Mesenteric fat pad (tissue), 1 donor: ENCODE data around the gene PTPRC. TPM values are rescaled to one million over a fixed set of nuclear protein-coding genes. Genes with fewer than 3 reads are reported as not detected.

ENCODE experiments used
- DNase-seq: peaks from one replicate; pipeline ENCODE4 v3.0.0-alpha.2; 2020; ENCODE audit warnings: low spot score
- total RNA-seq: library from RNA; stranded (reverse); fragmentation: NEBNext Ultra II Directional; extraction: Animal tissue kit (Norgen Biotek cat#: 25700); gene quantifications from one replicate; pipeline ENCODE4 v1.2.1, GENCODE V29; 2021
- donor health status: DM: yes; HTN: yes; CAD: no.

Gene PTPRC
- total RNA-seq, 1 donor from 2014 or later: 65.8 TPM

DNA sequence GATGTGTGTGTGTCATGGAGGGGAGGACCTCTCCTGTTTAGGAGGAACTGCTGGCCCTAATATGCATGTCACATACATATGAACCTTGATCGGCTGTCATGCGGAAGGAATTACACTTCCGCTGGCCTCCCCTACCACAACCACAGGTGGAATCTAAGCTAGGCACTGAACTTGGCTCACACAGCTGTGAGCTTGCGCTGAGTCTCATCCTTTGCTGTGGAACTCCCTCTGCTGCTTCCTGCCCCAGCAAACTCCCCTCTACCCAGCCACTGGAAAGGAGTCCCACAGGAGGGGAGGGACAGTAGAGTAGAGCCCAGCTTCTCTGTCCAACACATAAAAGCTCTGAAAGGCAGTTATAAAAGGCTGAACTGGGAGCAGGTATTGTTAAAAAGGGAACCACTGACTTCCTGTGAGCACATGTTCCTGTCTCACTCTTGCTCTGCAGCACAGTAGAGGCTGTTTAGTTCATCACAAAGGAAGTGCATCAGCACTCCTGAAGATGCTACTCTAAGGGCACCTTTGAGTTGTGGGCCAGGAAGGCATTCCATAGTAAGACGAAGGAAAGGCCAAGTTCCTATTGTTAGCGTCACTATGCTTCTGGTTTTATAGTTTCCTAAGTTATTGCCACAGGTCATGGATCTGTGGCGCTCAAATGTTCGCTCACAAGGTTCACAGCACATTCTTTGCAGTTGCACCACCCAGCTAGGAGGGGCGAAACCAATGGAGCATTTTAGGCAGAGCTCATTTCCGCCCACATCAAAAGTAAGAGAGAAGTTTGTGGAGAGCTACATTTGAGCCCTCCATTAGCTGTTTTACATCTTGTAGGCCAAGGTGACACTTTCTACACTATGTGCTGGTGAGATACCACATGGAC lies 17.7 kb upstream of the PTPRC start:
- no peak for DNase-seq

DNA sequence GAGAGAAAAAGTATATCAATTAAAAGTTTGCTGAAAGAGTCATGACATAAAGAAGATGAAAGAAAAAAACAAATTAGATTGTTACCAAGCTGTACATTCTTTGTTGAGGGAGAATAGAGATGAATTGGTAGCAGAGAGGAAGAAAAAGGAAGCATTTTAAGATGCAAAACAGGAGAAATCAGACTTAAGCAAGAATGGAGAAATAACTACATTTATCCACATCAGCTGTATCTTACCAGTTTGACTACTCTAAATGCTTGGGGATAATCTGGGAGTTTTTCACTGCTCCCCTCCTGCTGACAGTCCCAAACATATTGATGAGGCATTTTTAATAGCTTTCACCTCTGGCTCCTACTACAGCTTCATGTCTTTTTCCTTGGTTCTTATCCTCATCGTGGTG lies 16.8 kb upstream of the PTPRC start:
- no peak for DNase-seq

DNA sequence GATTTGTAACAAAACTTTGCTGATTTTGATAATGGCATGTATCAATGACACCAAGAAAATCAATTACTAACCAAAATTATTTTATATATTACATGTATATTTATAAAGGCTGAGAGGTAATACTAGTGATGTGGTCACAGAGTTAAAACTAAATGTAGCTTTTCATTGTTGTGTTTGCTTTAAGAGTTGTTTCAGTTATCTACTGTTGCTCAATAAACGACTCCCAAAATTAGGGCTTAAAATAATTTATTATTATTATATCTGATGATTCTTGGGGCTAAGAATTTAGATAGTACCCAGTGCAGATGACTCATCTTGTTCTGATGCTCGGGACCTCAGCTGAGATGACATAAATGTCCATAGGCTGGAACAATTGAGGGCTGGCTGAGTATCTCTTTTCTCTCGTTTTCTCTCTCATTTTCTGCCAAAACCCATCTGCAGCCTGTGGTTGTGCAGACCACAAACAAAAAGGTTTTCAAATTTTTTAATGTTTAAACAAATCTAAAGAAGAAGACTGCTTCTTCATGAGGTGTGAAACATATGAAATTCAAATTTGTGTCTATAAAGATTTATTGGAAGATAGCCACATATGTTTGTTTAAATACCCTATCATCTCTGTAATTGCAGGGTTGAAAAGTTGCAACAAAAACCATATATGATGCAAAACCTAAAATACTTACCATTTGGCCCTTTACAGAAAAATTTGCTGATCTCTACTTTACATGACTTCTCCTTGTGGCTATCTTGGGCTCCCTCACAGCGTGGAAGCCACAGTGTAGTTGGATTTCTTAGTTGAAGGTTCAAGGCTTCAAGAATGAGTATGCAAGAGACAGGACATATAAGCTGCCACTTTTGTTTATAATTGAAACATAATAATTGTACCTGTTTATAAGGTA lies 14.8 kb upstream of the PTPRC start:
- no peak for DNase-seq

DNA sequence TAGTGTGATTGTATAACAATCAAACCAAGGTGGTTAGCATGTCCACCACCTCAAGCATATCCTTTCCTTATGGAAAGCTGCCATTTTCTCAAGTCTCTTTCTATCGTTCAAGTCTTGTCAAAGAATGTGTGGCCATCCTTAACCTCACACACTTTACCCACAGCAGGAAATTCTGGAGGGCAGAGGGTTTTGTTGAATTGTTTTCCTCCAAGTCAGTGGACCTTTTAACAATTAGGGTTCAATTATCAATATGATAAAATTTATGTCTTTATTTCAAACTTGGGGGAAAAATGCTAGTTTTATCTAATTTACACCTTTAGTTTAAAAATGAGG lies 14.2 kb upstream of the PTPRC start:
- DNase-seq: no peak

DNA sequence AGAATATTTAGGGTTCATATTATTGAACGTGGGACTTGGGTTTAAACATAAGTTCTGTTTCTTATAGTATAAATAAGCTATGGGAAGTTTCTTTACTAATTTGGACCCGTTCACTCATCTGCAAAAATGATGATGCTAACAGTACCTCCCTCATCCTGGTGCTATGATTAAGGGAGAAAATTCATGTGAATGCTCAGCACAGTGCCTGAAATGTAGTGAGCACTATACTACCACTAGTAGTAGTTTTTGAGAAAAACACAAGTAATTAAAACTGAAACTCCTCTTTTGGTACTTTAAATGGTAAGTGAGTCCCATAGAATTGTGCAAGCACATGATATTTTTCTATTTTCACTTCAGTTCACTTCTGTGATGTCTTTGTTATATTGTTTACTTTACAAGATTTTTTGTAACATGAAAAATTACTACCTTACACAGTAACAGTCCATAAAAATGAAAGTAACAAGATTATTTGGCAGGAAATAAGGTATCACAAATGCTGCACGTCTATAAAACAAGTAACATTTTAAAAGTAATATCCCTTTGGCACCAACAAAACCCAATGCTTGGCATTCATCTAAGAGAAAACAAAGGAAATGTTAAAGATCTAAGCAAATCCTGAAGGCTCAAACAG lies 11.3 kb upstream of the PTPRC start:
- DNase-seq: no peak

DNA sequence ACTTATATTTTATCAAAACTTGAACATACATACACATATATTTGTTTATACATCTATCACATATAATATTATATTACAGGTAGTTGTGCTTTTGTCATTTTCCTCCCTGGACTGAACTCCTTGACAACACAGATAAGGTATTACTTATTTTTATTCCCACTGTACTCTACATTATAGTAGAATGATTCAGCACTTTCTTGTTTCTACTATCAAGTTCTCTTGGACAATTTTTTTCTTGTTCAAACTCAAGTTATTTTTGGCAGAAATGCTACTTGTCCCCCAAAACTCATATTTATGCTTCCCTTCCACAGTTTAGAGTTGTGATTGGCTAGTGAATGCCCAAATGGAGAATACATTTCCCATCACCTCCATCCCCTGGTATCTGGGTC lies 10.8 kb upstream of the PTPRC start:
- DNase-seq: no peak

DNA sequence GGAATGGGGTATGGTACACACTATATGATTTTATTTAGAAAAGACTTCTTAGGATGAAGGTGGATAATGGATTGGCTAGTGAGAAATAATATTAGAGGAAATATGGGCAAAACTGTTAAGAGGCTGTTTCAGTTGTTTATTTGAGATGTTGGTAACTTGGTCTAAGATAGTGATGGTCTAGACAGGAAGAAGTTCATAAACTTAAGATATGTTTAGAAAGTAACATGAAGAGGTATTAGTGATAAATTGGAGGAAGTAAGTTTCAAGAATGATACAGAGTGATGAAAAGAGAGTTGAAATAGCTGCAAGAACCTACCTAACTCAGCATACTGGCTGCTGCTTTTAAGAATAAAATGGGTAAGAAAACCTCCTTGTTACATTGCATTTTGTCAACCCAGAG lies 9.2 kb upstream of the PTPRC start:
- DNase-seq: no peak

DNA sequence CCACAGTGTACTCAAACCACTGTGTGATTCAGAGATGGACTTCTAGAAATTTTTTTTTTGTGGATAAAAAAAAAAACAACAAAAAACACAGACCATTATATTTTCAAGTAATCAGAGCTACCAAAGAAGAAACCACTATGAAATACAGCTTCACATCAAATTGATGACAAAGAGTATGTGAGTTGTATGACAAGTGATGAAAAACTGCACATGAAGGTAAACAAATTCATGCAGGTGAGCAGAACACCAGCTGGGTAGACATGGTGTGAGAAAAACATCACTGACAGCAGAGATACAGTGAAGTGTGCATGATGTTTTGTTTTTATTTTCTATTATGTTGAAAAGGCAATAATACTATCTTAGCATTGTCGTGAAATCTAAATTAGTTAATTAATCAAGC lies 8.0 kb upstream of the PTPRC start:
- no peak for DNase-seq

DNA sequence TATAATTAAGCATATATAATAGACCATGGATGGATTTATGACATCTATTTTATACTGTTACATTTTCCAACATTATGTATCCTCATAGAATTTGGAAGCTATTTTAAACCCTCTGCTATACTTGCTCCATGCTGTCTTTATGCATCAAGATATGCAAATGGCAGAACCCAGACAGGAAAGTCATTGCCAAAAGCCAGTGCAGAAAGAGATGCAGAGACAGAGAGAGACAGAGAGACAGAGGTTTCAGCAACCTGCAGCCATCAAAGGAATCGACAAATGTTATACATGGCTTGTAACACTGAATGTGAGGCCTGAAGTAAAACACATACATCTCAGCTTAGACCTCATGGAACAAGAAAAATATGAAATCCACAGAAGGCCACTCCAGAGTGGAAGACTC lies 7.5 kb upstream of the PTPRC start:
- DNase-seq: no peak

DNA sequence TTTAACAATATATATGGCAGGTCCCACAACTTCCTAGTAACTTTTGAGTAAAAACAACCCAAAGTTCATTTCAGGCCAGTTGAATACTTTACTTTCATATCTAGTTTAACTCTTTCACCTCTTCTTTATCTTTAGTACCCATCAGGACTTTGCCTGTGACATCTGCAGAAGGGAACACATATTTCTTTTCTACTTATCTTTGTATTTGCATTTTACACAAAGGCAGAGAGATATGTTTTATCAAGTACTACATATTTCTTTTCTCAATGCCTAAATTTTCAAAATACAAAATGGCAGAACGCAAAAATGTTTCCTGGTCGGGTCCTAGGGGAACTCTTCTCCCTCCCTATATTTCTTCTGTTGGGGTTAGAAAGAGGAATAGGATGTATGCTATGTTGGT lies 6.8 kb upstream of the PTPRC start:
- DNase-seq: no peak

DNA sequence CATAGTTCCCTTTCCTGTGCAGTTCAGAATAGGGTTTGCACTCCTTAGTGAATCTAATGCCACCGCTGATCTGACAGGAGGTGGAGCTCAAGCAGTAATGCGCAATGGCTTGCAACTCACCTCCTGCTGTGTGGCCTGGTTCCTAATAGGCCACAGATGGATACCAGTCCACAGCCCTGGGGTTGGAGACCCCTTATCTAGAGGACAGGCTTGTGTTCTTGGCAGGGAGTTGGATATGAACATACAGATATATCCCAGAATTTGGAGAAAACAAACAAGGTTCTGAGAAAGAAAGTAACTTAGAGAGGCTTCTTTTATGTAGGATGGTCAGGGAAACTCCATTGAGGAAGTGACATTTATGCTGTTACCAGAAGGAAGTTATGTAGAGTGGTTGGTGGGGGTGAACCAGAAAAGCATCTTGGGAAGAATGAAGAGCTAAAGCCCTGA lies 5.1 kb upstream of the PTPRC start:
- no peak for DNase-seq

DNA sequence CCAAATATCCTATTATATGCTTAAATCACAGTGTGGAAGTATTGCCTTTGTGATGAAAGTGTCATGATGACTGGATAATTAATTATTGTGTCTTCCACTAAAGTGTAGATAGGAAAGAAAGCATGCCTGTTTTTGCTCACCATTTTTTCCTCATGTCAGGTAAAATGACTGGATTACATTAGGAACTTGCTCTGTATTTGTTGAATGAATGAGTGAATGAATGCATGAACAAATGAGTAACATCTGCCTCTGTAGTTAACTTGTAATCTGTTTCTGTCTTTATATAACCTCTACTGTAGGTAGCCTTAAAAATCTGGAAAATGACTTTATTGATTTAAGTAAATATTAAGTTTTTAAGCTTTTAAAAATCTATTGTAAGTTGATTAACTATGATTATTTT lies 2.9 kb upstream of the PTPRC start:
- DNase-seq: no peak

DNA sequence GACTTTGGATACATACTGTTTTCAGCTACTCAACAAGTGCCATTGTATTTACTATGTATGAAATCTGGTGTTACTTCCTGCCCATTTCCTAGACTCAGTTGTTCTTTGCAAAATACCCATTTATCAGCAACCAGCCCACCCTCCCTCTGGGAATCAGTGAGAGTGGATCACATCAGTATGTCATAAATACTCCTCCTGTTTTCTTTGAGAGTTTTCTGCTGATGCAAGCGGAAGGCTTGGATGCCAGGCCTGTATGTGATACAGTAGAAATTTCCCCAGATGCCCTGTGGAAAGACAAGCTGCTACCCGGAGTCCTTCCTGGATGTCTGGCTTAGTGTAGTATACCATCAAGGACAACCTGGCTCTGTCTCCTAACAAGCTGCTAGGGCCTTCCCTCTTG lies 2.4 kb upstream of the PTPRC start:
- no peak for DNase-seq

DNA sequence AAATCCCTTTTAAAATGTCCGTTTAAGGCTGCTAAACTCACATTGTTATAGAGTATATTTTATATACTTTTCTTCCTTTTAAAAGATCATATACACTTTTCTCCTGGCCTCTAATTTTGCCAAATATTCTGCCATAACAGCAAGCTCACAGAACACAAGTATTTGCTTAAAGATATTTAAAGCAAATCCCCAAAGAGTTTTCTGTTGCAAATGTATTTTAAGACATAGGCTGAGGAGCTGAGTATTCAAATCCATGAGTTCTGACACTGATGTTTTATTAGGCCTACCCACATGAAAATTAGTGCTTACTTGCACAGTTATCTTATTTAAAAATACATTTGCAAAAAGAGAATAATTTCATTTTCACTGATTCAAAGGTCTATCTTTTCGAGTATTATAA lies 1.7 kb upstream of the PTPRC start:
- no peak for DNase-seq

DNA sequence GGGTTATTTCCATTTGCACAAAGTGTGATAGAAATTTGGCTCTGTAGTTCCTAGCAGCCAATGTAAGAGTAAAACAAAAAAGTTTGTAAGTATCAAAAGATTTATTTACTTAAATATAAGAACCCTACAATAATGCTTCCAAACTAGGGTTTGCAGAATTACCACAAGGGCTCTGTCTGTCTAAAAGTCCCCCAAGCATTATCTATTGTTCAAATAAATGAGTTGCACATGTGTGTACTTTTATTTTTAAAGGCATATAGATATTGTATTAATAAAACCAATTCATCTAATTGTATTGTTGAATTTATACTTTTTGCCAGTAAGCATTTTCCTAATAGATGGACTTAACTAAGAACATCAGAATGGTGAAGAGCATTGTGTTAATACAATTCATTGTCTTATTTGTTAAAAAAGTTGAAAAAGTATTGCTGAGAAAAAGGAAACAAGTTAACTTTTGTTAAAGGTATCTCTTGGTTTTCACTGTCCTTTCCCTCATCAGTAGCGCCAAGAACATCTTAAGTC lies 863 bp upstream of the PTPRC start:
- DNase-seq: no peak

DNA sequence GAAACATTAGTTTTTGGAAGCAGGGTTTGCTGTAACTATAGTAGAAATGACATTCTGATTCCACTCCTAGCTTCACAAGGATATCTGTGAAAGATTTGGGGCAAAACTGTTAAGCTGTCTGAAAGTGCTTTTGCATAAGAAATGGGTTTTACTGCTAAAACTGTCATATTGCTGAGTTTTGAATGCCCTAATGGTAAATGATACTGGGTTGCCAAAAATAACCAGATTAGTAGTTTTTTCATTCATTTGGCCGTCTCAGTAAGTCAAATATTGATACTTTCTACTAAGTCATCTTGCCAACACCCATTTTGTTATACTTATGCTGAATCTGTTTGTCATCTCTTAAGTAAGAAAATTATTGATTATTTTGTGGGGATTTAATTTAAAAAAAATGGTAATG lies 399 bp upstream of the PTPRC start:
- no peak for DNase-seq

DNA sequence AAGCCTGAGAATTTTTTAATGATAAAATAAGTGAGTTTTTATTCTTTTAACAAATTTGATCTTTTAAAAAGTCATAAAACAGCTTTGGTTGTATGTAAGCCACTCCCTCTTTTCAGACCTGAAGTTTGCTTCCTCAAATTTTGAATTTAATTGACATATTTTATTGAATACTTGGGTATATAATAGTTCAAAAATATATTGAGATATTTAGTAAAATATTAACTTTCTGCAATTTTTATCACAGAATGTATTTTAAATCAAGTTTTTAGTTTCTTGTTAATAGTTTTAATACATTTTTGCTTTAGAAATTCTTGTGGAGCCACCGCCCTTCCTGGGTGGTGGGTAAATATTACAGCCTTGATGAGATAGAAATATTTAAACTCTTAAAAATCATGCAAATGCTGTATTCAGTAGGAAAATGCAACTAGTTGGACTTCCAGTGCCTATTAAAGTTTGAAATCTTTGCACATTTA lies 867 bp downstream of the PTPRC start:
- DNase-seq: no peak

DNA sequence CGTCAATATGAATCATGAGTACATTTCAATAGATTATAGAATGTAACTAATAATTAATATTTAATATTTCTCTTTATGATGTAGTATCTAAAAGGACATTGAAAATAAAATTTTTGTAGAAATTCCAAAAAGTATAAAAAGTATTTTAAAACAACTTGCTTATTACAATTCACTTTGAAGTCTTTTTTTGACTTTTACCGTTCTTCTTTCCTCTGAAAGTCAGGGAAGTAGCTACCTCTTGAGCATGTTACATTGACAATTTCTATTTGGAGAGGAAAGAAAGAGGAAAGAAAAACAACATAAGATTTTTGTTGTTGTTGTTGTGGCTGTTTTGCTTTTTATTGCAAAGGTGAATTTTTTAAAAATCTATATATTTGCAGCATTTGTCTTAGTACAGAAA lies 1.3 kb downstream of the PTPRC start:
- no peak for DNase-seq

DNA sequence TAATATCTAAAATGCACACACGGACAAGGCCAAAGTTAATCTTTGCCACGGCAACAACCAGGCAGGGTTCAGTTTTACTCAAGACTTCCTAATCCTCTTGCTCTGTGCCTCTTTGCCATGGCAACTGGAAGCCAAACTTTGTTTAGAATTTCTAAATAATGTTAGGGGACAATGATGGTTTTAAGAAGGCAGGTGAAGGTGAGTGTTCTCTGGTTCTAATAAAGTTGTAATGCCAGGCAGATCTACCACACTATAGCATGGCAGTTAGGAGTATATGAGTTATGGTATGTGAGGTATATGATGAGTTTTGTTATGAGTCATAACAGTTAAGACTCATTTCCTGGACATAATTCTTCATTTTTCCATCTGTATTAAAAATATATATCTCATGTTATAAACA lies 2.7 kb downstream of the PTPRC start:
- no peak for DNase-seq

DNA sequence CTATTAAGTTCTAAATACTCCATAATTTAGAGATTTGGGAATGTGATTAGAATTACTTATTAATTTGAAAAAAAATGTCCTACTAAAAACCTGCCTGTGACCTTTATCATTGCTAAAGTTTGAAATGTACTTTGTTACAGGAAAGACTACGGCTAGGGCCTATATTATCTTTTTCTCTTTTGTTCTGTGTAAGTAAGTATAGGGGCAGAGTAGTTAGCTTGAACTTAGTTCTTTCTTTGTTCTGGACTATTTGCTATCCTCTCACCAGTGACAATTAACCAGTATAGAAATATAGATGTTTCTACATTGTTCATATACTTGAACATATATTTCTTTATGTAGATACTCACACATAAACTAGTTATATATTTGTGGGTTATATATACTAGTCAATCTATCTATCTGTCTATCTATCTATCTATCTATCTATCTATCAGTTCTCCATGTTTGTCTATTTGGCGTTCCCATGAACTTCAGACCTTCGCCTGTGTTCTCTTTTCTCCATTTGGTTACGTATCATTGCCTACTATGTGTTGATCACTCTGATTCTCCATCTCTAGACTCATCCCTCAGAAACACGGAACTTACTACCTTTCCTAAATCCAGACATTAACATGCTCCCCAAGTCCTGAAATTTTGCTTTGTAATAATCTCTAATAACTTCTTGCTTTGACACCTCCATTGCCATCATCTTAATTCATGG lies 3.3 kb downstream of the PTPRC start:
- DNase-seq: no peak

DNA sequence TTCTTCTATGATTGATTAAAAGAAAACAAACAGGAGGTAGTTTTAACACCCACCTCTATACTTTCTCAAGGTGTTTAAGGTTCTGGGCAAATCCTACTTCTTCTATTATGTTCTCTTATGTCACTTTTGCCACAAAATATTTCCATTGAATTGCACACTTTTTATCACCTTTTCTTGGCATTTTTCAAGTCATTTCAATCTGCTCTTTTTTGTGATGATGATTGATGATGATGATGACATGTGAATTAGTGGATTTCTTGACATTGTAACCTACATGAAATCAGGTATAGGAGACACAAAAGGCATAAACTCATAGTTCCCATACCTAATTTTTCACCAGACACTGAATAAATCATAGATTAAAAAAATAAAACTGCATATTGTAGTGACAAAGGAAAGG lies 4.1 kb downstream of the PTPRC start:
- no peak for DNase-seq
